ENCODE measurements around the gene PLCD4.

PLCD4 gene

GRCh38 chr2:218622606-218623365 is 15.1 kb downstream of the PLCD4 start:
- no peak for DNase-seq

DNA sequence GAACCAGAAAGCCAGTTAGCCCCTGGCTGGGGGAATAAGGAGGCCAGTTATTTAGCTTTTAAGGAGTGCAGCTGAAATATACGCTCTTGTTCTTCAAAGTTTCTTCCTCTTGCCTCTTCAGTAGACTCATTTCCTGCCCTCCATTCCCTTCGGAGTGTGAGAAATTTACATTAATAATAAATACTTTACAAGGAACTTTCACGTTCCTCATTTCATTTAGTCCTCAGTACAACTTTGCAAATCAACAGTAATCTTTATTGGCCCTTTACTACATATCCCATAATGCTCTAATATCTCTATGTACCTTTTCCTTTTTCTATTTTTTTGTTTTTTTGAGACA is 15.6 kb downstream of the PLCD4 start:
- DNase-seq, result no peak

DNA sequence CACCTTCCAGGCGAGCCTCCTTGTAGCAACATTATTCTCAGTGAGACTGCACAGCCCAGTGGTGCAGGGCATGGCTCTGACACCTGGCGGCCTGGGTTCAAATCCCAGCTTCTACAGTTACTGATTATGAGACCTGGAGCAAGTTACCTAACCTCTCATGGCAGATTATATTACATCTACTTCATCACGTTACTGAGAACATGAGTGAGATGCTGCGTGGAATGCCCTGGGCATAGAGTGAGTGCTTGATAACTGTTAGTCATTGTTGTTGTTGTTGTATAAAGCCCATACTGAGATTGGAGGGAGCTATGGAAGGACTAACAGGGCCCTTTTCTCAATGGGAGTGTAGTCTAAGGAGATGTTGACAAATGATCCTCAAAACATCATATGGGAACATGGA is 18.7 kb downstream of the PLCD4 start:
- no peak for DNase-seq

DNA sequence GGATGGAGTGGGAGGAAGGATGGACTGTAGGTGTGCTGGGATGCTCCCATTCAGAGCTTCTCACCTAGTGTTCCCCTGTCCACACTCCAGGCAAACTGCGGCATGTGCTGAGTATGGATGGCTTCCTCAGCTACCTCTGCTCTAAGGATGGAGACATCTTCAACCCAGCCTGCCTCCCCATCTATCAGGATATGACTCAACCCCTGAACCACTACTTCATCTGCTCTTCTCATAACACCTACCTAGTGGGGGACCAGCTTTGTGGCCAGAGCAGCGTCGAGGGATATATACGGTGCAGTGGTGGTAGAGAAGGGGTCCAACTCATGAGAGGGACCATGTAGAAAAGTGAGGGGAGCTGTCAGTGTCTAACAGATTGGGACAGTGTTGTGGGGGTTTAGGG is 20.2 kb downstream of the PLCD4 start:
- no peak for DNase-seq

DNA sequence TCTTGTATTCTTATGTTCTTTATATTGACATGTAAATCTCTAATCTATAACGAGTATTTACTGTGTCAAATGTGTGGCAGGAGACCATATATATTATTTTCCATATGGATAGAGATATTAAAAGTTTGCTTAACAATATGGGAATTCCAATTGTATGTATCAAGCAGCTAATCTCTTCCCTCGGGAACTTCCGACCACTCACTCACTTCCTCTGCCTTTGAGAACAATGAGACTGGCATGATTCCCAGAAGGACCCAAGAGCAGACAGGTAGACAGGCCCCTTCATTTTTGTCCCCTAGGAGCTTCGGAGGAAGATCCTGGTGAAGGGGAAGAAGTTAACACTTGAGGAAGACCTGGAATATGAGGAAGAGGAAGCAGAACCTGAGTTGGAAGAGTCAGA is 24.1 kb downstream of the PLCD4 start:
- DNase-seq, result no peak

- no peak for DNase-seq
Observed at GRCh38 chr2:218635719-218636118, 28.0 kb downstream of the PLCD4 start.

- DNase-seq, result no peak
Observed at GRCh38 chr2:218638372-218638771, 30.7 kb downstream of the PLCD4 start.

DNA sequence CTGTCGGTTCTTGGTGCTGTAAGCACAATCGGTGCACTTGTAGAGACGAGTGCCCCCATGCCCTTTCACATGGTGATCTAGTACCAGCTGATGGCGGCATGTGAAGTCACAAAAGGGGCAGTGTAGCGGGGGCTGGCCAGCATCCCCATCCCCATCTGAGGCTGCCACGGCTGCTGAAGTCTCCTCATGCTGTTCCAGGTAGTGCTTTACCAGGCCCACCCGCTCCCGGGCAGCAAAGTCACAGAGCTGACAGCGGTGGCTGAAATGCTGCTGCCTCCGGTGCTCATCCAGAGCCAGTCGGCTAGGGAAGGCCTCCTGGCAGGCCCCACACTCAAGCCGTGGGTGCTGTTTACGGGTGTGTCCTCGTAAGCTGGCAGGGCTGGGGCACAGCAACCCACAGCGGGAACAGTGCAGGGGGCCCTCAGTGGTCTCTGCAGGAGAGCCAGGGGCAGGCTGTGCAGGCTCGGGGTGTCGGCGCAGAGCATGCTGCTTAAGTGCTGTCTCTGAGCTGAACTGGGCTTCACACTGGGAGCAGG is 34.5 kb downstream of the PLCD4 start:
- DNase-seq, result no peak

DNA sequence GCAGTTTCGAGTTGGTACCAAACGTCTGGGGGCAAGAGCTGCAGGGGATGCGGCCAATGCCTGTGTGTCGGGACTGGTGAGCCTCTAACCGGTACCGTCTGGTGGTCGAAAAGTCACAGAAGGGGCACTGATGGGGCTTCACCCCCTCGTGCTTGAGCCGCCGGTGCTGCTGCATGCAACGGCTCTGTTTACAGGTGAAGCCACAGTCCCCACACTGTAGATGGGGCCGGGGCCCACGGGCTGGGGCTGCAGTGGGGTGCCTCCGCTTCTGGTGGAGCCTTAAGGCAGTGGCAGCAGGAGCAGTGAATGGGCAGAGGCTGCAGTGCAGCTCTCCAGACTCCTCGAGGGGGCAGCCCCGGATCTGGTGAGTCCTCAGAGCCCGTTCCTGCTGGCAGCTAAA is 35.1 kb downstream of the PLCD4 start:
- DNase-seq, result no peak

- no peak for DNase-seq
Observed at GRCh38 chr2:218643751-218644310, 36.1 kb downstream of the PLCD4 start.

GRCh38 chr2:218644721-218645120 is 37.0 kb downstream of the PLCD4 start:
- no peak for DNase-seq

DNA sequence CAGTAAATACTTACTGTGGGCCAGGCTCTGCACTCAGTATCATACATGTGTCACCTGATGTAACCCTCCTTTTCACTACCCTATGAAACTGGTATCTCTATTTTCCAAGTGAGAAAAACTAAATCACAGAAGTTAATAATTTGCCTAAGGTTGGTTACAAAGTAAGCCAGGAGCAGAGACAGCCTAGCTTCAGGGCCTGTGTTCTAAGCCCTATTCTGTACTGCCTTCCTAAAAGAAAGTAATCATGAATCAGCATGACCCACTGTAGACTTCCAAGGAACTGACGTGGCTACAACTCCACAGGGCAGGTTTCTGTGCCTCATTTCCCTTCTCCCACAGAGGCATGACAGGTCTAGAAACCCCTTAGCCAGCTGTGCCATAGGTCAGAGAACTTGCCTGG is 37.4 kb downstream of the PLCD4 start:
- no peak for DNase-seq

DNA sequence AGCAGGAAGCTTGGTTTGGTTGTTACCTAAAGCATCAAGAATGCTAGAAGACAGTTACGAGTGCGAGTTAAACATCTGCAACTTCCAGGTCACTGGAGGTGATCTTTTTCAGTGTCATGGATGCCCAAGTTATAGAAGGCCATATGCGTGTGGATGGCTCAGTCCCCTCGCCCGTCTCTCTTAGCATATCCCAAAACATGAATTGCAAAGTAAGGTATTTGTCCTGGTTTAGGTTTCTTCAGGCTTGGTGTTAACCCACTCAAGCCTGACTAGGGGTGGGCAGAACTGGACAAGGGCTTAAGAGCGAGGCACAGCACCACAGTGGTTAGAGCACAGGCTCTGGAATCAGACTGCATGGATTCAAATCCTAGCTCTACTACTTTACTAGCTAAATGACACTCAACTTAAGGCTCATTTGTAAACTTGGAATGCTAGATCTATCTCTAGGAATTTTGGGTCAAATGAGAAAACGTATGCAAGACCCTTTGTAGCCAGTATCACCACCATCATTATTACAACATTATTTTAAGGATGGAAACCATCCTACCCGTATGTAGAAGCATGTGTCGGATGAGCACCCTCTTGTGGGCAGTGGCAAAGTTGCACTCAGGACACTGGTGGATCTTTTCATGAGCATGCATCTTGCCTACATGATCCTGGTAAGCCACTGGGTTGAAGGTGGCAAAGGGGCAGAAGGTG is 40.5 kb downstream of the PLCD4 start:
- peak; percentile 25 to 61 for DNase-seq

DNA sequence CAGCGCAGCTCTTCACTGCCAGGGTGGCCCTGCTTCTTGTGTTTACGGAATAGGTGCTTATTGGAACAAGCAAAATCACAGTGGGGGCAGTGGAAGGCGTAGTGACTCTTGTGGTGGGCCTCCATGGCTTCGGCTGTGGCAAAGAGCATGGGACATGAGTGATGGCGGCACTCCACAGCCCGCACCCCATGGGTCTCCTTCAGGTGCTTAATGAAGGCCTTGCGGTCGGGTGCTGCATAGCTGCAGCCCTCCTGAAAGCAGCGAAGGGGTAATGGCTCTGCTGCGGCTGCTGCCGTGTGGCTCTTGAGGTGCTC is 41.0 kb downstream of the PLCD4 start:
- DNase-seq, result no peak

DNA sequence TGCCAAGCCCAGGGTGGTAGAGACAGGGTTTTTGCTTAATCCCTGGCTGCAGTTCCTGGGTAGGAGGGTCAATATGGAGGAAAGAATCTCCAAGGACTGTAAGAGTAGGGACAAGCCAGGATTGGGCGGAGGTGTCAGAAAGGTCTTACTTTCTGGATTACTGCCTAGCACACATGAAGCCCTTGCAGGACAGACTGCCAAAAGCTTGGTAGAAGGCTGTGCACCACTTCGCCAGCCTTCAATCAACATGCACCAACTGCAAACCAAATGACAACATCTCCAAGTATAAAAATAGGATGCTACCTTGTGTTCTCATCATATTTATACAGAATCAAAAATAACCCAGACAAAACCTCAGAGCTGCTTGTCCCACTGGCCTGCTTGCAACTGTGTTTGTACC is 48.1 kb downstream of the PLCD4 start:
- no peak for DNase-seq

- peak; percentile 42 to 59 for DNase-seq
Observed at GRCh38 chr2:218658671-218659257, 51.1 kb downstream of the PLCD4 start.

- DNase-seq, result peak; percentile 90 to 92
Observed at GRCh38 chr2:218659258-218659987, 51.7 kb downstream of the PLCD4 start, which contains the start of the genes BCS1L and ZNF142. TSS of gene BCS1L (plus strand) at chr2:218659683. CDS start at chr2:218660988, 1,305 bp downstream. TSS of gene ZNF142 (minus strand) at chr2:218659623. CDS start at chr2:218656429, 3,194 bp downstream.

DNA sequence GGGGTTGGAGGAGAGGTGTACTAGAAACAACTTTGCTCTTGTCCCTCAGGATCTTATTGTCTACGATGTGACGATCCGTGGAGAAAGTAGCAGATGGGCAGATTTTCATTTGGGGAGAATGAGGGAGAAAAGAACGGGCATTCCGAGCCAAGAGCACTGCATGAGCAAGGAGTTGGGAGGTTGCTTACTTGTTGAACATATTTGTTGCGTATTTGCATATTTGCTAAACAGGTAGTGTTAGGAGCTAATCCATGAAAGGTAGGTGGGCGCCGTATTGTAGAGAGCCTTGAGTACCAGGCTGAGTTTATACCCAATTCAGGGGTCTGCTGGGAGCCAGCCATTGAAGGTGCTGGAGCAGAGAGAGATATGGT is 52.3 kb downstream of the PLCD4 start:
- no peak for DNase-seq

DNA sequence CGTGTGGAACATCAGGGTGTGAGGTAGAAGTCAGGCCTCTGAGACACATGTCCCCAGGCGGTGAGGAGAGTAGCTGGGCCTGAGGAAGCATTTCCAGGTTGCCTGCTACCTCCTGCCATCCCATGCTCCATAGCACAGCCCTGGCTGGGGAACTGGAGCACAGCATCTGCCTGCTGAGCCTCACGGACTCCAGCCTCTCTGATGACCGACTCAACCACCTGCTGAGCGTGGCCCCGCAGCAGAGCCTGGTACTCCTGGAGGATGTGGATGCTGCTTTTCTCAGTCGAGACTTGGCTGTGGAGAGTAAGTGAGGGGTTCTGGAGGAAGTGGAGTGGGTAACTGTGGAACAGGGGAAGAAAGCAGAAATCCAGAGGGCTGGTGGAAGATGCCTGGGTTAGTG is 54.7 kb downstream of the PLCD4 start:
- DNase-seq, result no peak

DNA sequence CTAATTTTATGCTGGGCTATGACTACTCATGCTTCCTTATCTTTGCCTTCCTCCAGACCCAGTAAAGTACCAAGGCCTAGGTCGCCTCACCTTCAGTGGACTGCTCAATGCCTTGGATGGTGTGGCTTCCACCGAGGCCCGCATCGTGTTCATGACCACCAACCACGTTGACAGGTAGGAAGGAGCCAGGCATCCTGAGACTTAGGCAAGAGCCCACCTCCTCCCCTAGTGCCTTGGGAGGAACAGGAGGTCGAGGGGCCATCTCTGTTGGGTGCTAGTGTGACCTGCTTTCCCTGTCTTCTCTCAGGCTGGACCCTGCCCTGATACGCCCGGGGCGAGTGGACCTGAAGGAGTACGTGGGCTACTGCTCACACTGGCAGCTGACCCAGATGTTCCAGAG is 55.1 kb downstream of the PLCD4 start:
- no peak for DNase-seq

GRCh38 chr2:218663901-218664300 is 56.2 kb downstream of the PLCD4 start:
- no peak for DNase-seq

DNA sequence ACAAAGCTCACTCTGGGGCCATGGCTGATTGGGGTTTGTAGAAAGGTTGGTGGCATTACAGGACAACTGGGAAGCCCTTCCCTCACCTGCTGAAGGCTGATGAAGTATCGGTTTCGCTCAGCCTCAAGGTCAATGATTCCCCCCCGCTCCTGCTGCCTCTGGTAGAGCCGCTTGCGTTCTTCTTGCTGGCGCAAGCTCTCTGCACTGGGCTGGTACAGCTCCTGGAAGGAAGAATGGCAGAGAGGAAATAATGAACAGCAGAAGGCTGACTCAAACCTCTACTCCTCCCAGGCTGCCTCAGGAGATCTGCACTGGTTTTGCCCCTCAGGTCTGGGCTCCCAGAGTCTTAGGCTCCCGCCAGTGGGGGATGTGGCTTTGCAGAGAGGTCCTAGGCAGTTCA is 57.0 kb downstream of the PLCD4 start:
- DNase-seq, result no peak

DNA sequence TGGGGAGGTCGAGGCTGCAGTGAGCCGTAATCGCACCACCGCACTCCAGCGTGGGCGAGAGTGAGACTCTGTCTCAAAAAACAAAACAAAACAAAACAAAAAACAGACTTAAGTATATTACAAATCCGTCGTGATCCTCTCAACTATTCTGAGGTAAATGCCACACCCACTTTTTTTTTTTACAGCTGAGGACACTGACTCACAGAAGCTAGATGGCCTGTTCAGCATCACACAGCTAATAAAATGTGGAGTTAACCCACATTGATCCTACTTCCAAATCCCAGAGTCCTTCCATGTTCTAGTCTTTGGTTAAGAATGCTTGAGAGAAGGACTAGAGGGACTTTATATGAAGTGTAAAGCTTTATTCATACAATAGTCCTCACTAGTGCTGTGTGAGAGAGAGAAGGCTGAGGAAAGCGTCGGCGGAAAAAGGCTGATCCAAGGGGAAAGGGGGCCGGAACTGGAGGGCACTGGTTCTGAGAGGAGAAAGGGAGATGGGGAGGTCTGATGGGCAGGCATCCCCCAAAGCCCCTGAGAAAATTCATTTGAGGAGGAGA is 63.5 kb downstream of the PLCD4 start:
- no peak for DNase-seq
